HepG2 (cell line): ENCODE measurements around the gene GRID1. TPM values are rescaled to one million over a fixed set of nuclear protein-coding genes. Genes with fewer than 3 reads are reported as not detected.

Experiments used
- ATAC-seq: fragments of 200-7000 bp; cut with Tn5 transposase; 3 replicates; pipeline ENCODE4 v1.9.1; 2020; ENCODE audit warnings: mild to moderate bottlenecking, moderate library complexity
- BruUV-seq: library from RNA; stranded (reverse); fragments of 400-500 nt; replicated peaks from 2 replicates; lab custom pipeline; 2021; lab: Mats Ljungman, UMichigan
- CTCF ChIA-PET: fragments of 300-600 bp; formaldehyde crosslinking; extraction: SDS; loops from one replicate; lab custom pipeline; 2021; ENCODE audit warnings: low total read pairs, inconsistent platforms, low intra/inter-chr PET ratio; lab: Yijun Ruan, JAX
- POLR2A ChIA-PET: fragments of 350-600 bp; sonication (Branson Sonifier 250); formaldehyde crosslinking; loops from one replicate; lab custom pipeline; 2020; ENCODE audit warnings: antibody characterized with exemption, inconsistent platforms; lab: Yijun Ruan, JAX
- DNase-seq: peaks from one replicate; pipeline ENCODE4 v3.0.0-alpha.2; 2015; ENCODE audit warnings: low spot score
- FAIRE-seq: peaks from 3 replicates; lab custom pipeline; 2011; peaks lifted over from hg19 to GRCh38; lab: Jason Lieb, UNC
- H2AFZ ChIP-seq: one replicate; pipeline ENCODE4 v1.6.1; 2011; ENCODE audit warnings: low read length, inconsistent platforms
- H3K27ac ChIP-seq: fragments of 300-600 bp; 3 replicates; pipeline ENCODE4 v1.8.0; 2011; ENCODE audit warnings: mixed run types, mild to moderate bottlenecking, mixed read lengths, low read length, inconsistent platforms; ENCODE audit not compliant: insufficient read depth; ENCODE audit errors: extremely low read length
- H3K27me3 ChIP-seq, 2 experiments: fragments of 200-600 bp in 1 of 2; 2 replicates in 1 of 2; 3 replicates in 1 of 2; pipeline versions ENCODE4 v1.6.0 to v1.8.0; 2011; ENCODE audit warnings: low read length in 2 of 2, mild to moderate bottlenecking in 2 of 2, moderate library complexity in 2 of 2, inconsistent platforms in 1 of 2; ENCODE audit not compliant: insufficient read depth in 2 of 2, control insufficient read depth in 1 of 2
- H3K36me3 ChIP-seq, 2 experiments: fragments of 200-600 bp in 1 of 2; replicated peaks in 1 of 2; 2 replicates in 1 of 2; 3 replicates in 1 of 2; pipeline versions ENCODE4 v1.5.1 to v1.8.0; 2011; ENCODE audit warnings: low read length in 2 of 2, inconsistent platforms in 1 of 2; ENCODE audit not compliant: insufficient read depth in 2 of 2, control insufficient read depth in 1 of 2
- H3K4me1 ChIP-seq: 2 replicates; pipeline ENCODE4 v1.5.1; 2012; ENCODE audit warnings: low read length, inconsistent platforms; ENCODE audit not compliant: insufficient read depth
- H3K4me2 ChIP-seq: 2 replicates; pipeline ENCODE4 v1.6.0; 2011; ENCODE audit warnings: low read depth, low read length, inconsistent platforms
- H3K4me3 ChIP-seq, 3 experiments: fragments of 200-600 bp in 1 of 3; sonication (generic), shearing (Covaris generic) in 1 of 3; replicated peaks in 1 of 3; 2 replicates each; pipeline ENCODE4 v1.5.1; 2011 to 2016; ENCODE audit warnings: low read length in 3 of 3, inconsistent platforms in 2 of 3, low read depth in 2 of 3, mild to moderate bottlenecking in 2 of 3, control low read depth in 1 of 3, mixed read lengths in 1 of 3; ENCODE audit not compliant: insufficient read depth in 1 of 3
- H3K79me2 ChIP-seq: one replicate; pipeline ENCODE4 v1.6.1; 2011; ENCODE audit warnings: low read length, inconsistent platforms; ENCODE audit not compliant: insufficient read depth
- H3K9ac ChIP-seq: 2 replicates; pipeline ENCODE4 v1.6.0; 2011; ENCODE audit warnings: mild to moderate bottlenecking, low read depth, low read length, inconsistent platforms; ENCODE audit not compliant: insufficient read depth
- H3K9me3 ChIP-seq: 2 replicates; pipeline ENCODE4 v1.5.1; 2012; ENCODE audit warnings: mild to moderate bottlenecking, low read length
- H4K20me1 ChIP-seq: 2 replicates; pipeline ENCODE4 v1.6.0; 2011; ENCODE audit warnings: inconsistent platforms, mild to moderate bottlenecking, low read length, moderate library complexity; ENCODE audit not compliant: insufficient read depth
- DMAP1 ChIP-seq: IDR thresholded peaks from 2 replicates; pipeline ENCODE4 v1.6.1; 2016
- EHMT2 ChIP-seq: fragments of 200-600 bp; sonication (generic); IDR thresholded peaks from 2 replicates; pipeline ENCODE4 v1.7.0; 2017; ENCODE audit warnings: antibody characterized with exemption, low read depth, low read length, borderline replicate concordance
- HOXA9 ChIP-seq: sonication (generic); formaldehyde crosslinking; IDR thresholded peaks from 2 replicates; pipeline ENCODE4 v1.8.1; 2022; ENCODE audit warnings: missing genetic modification reagents, mild to moderate bottlenecking, moderate library complexity, borderline replicate concordance
- KLF11 ChIP-seq: IDR thresholded peaks from 2 replicates; pipeline ENCODE4 v1.6.1; 2016; ENCODE audit warnings: missing compliant biosample characterization
- MED13 ChIP-seq: sonication (generic); formaldehyde crosslinking; IDR thresholded peaks from 2 replicates; pipeline ENCODE4 v1.5.0; 2020; ENCODE audit warnings: missing genetic modification reagents
- MTA1 ChIP-seq: sonication (generic); formaldehyde crosslinking; IDR thresholded peaks from 2 replicates; pipeline ENCODE4 v1.4.0; 2020; ENCODE audit warnings: missing genetic modification reagents, mild to moderate bottlenecking, borderline replicate concordance
- MXI1 ChIP-seq: IDR thresholded peaks from 3 replicates; pipeline ENCODE4 v1.6.1; 2012; ENCODE audit warnings: low read depth, low read length, inconsistent platforms, borderline replicate concordance
- NFAT5 ChIP-seq: sonication (generic); formaldehyde crosslinking; IDR thresholded peaks from 2 replicates; pipeline ENCODE4 v1.4.0; 2020; ENCODE audit warnings: missing genetic modification reagents
- PPARG ChIP-seq: conservative IDR thresholded peaks from 2 replicates; pipeline ENCODE4 v1.6.1; 2016; ENCODE audit warnings: missing biosample characterization, missing genetic modification reagents
- SKI ChIP-seq: fragments of 450-650 bp; IDR thresholded peaks from one replicate; pipeline ENCODE4 v1.6.1; 2018; ENCODE audit warnings: mild to moderate bottlenecking; ENCODE audit not compliant: partially characterized antibody
- TBX2 ChIP-seq: sonication (generic); formaldehyde crosslinking; IDR thresholded peaks from 2 replicates; pipeline ENCODE4 v1.5.0; 2020; ENCODE audit warnings: missing genetic modification reagents, mild to moderate bottlenecking, borderline replicate concordance
- TFDP1 ChIP-seq: IDR thresholded peaks from 2 replicates; pipeline ENCODE4 v1.6.1; 2016; ENCODE audit warnings: missing compliant biosample characterization, missing genetic modification reagents, borderline replicate concordance
- TRIM24 ChIP-seq: sonication (generic); formaldehyde crosslinking; IDR thresholded peaks from 2 replicates; pipeline ENCODE4 v1.8.0; 2022; ENCODE audit warnings: mild to moderate bottlenecking, missing genetic modification reagents
- ZBTB7A ChIP-seq: sonication (generic); formaldehyde crosslinking; IDR thresholded peaks from 2 replicates; pipeline ENCODE4 v1.8.0; 2022; ENCODE audit warnings: mild to moderate bottlenecking, missing genetic modification reagents
- ZC3H13 ChIP-seq: sonication (generic); formaldehyde crosslinking; IDR thresholded peaks from 2 replicates; pipeline ENCODE4 v1.8.1; 2023; ENCODE audit warnings: mild to moderate bottlenecking, missing genetic modification reagents, moderate library complexity
- ZNF205 ChIP-seq: IDR thresholded peaks from 2 replicates; pipeline ENCODE4 v1.6.1; 2018; ENCODE audit warnings: missing biosample characterization, missing genetic modification reagents
- ZNF512 ChIP-seq: sonication (generic); formaldehyde crosslinking; IDR thresholded peaks from 2 replicates; pipeline ENCODE4 v1.4.0; 2020; ENCODE audit warnings: mild to moderate bottlenecking, missing genetic modification reagents
- ZNF772 ChIP-seq: sonication (generic); formaldehyde crosslinking; IDR thresholded peaks from 2 replicates; pipeline ENCODE4 v1.5.0; 2020; ENCODE audit warnings: mild to moderate bottlenecking, missing genetic modification reagents
- ZNF891 ChIP-seq: sonication (generic); formaldehyde crosslinking; IDR thresholded peaks from 2 replicates; pipeline ENCODE4 v1.5.0; 2020; ENCODE audit warnings: mild to moderate bottlenecking, missing genetic modification reagents
- WGBS: methylation state at CpG from one replicate; pipeline ENCODE4 v1.1.6; 2017; ENCODE audit warnings: low lambda C conversion rate; 5-methylcytosine and 5-hydroxymethylcytosine counted together
- in situ Hi-C: cut with HindIII; loops from 2 replicates; pipeline ENCODE4 v1.10.0; 2017; ENCODE audit warnings: low pct_unique_long_range_greater_than_20kb; ENCODE audit not compliant: extremely low pct_ligation_motif_present
- intact Hi-C: fragments of 100-400 bp; cut with micrococcal nuclease; formaldehyde crosslinking; loops from one replicate; pipeline ENCODE4 v1.10.0; 2022; ENCODE audit not compliant: unreplicated experiment
- polyA plus RNA-seq, 8 experiments: library from polyadenylated mRNA; depleted of rRNA in 3 of 8; stranded (reverse) in 7 of 8; unstranded in 1 of 8; fragments of >200 nt; fragmentation: Illumina TruSeq in 4 of 8; extraction: Trizol in 4 of 8; gene quantifications; 2 replicates each; pipeline versions ENCODE4 v1.2.1 to v1.2.3, GENCODE V29; 2011 to 2016; ENCODE audit warnings: low read depth in 4 of 8, missing spikeins in 1 of 8, mixed read lengths in 1 of 8; ENCODE audit not compliant: insufficient read depth in 1 of 8
- total RNA-seq, 5 experiments: library from RNA; depleted of rRNA; stranded (reverse); fragments of >200 nt; fragmentation: Illumina TruSeq; extraction: Trizol; gene quantifications; 2 replicates each; pipeline ENCODE4 v1.2.3, GENCODE V29; 2016; ENCODE audit warnings: low read depth in 1 of 5

GRID1 gene
- total and polyA plus RNA-seq, 2 of the 13 experiments (the other 11 are each of a cell fraction or from before 2014, with no cell fraction given), result 0.05 TPM; not detected in 1

GRCh38 chr10:85950921-85951320 is 415.7 kb downstream of the GRID1 start:
- no peak for ATAC-seq
- BruUV-seq, result no TSS peak
- DNase-seq, result no peak

More at GRCh38 chr10:85950921-85951320, 415.7 kb downstream of the GRID1 start:
- CTCF ChIA-PET, result no interaction called here
- Histone ChIP-seq H3K9ac (no peak overlapping the region), H3K4me2 (no peak overlapping the region), H3K27ac (no peak overlapping the region), H3K4me1 (no peaks in the 10 kb centered on the region), H3K27me3 (no peaks in the 10 kb centered on the region; a peak in 1 of 5 replicates), H3K79me2 (no peaks in the 10 kb centered on the region), H3K4me3 (no peak overlapping the region), H3K9me3 (no peaks in the 10 kb centered on the region), H3K36me3 (no peaks in the 10 kb centered on the region), H4K20me1 (no peaks in the 10 kb centered on the region), H2AFZ (no peak overlapping the region)
- no peak for FAIRE-seq
- TF ChIP-seq EHMT2 (no peak), MED13 (no peak), MXI1 (no peak), HOXA9 (CRISPR knock-in tag) (no peak), ZBTB7A (no peak), PPARG (no peak), ZNF512 (CRISPR knock-in tag) (no peak), ZNF891 (CRISPR knock-in tag) (no peak), KLF11 (CRISPR knock-in tag) (no peak), TRIM24 (CRISPR knock-in tag) (no peak), SKI (no peak), ZC3H13 (CRISPR knock-in tag) (no peak), DMAP1 (CRISPR knock-in tag) (no peak), ZNF772 (CRISPR knock-in tag) (no peak), MTA1 (CRISPR knock-in tag) (no peak), ZNF205 (CRISPR knock-in tag) (no peak), TFDP1 (CRISPR knock-in tag) (no peak), NFAT5 (CRISPR knock-in tag) (no peak), TBX2 (CRISPR knock-in tag) (no peak)
- intact Hi-C loops, result no loop called here
- POLR2A ChIA-PET, result no interaction called here
- WGBS, result 0% methylated on average over 2 of the region's 2 CpGs
- in situ Hi-C loops, result no loop called here
